A549 (cell line): ENCODE data around the gene CTAG1B.
"Not testable (repeated sequence)": the region's sequence is repeated elsewhere in the genome, so short reads cannot be mapped to it uniquely, and the experiment has no call there.

Experiments
- CTCF ChIP-seq: fragments of >200 bp; sonication (Bioruptor Twin); formaldehyde crosslinking; IDR thresholded peaks from 3 replicates; pipeline ENCODE4 v1.5.1; 2016
- ELK1 ChIP-seq: fragments of 150-350 bp; IDR thresholded peaks from 2 replicates; pipeline ENCODE4 v1.6.1; 2014; ENCODE audit warnings: low read depth, mild to moderate bottlenecking, low read length
- EP300 ChIP-seq, 2 experiments: fragments of >200 bp; sonication (Bioruptor Twin); formaldehyde crosslinking; IDR thresholded peaks; 2 replicates in 1 of 2; 3 replicates in 1 of 2; pipeline ENCODE4 v1.6.1; 2016 to 2017
- HMGXB4 ChIP-seq: fragments of 250-450 bp; sonication (Bioruptor Pico); IDR thresholded peaks from 2 replicates; pipeline ENCODE4 v1.5.0; 2021; ENCODE audit warnings: mild to moderate bottlenecking, moderate library complexity, borderline replicate concordance
- RAD21 ChIP-seq, 2 experiments: fragments of >200 bp in 1 of 2; sonication (Bioruptor Twin) in 1 of 2; formaldehyde crosslinking in 1 of 2; IDR thresholded peaks in 1 of 2; conservative IDR thresholded peaks in 1 of 2; 2 replicates in 1 of 2; 3 replicates in 1 of 2; pipeline ENCODE4 v1.6.1; 2012 to 2018; ENCODE audit warnings: inconsistent platforms in 1 of 2
- REST ChIP-seq: fragments of 200-600 bp; sonication (generic); IDR thresholded peaks from 2 replicates; pipeline ENCODE4 v1.6.1; 2016; ENCODE audit warnings: antibody characterized with exemption, mild to moderate bottlenecking, moderate library complexity
- RFX5 ChIP-seq: fragments of 450-650 bp; IDR thresholded peaks from 2 replicates; pipeline ENCODE4 v1.7.1; 2014; ENCODE audit warnings: antibody characterized with exemption, mild to moderate bottlenecking, moderate library complexity
- SMC3 ChIP-seq: fragments of >200 bp; sonication (Bioruptor Twin); formaldehyde crosslinking; IDR thresholded peaks from 3 replicates; pipeline ENCODE4 v1.6.1; 2018; ENCODE audit warnings: inconsistent platforms
- USF2 ChIP-seq: fragments of 450-650 bp; IDR thresholded peaks from 2 replicates; pipeline ENCODE4 v1.6.1; 2014; ENCODE audit warnings: antibody characterized with exemption

- TF ChIP-seq CTCF; EP300 (IDR thresholded peaks at IDR 0.05); SMC3; RFX5; USF2; ELK1; RAD21 (conservative IDR thresholded peaks at IDR 0.05 in 1 of 2, IDR thresholded peaks at IDR 0.05 in 1 of 2); HMGXB4; REST: not testable (repeated sequence)
These were observed 48.7 kb downstream of the CTAG1B start for GRCh38 chrX:154570361-154570760.
